Neural progenitor cell (in vitro differentiated cells): ENCODE results near the gene TGFBR2.

ENCODE experiments used
- EZH2 ChIP-seq: fragments of 200-600 bp; sonication (generic); IDR thresholded peaks from 2 replicates; pipeline ENCODE4 v1.6.1; 2017; ENCODE audit warnings: antibody characterized with exemption, mild to moderate bottlenecking, moderate library complexity
- EZH2phosphoT487 ChIP-seq: fragments of 200-600 bp; sonication (generic); IDR thresholded peaks from 2 replicates; pipeline ENCODE4 v1.6.1; 2017; ENCODE audit warnings: antibody characterized with exemption
- TF ChIP-seq, protein P1 (sequence below): fragments of 200-600 bp; sonication (generic); IDR thresholded peaks from 2 replicates; pipeline ENCODE4 v1.5.1; 2017; ENCODE audit warnings: antibody characterized with exemption, mild to moderate bottlenecking

DNA sequence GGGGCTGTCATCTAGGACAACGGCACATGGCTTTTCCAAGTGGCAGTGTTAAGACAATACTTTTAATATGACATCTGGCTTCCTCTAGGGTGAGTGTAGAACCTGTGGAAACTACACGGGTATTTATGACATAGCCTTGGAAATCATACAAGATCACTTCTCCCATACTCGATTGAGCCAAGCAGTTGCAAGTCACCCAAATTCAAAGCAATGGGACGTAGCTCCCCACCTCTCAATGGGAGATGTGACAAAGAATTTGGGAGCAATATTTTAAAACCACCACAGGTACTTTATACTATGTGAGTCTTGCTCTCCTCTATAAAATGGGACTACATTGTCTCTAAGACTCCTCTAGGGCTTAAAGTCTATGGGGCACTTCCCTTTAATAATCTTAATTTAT, 93.5 kb downstream of the TGFBR2 start:
- TF ChIP-seq, protein P1, sequence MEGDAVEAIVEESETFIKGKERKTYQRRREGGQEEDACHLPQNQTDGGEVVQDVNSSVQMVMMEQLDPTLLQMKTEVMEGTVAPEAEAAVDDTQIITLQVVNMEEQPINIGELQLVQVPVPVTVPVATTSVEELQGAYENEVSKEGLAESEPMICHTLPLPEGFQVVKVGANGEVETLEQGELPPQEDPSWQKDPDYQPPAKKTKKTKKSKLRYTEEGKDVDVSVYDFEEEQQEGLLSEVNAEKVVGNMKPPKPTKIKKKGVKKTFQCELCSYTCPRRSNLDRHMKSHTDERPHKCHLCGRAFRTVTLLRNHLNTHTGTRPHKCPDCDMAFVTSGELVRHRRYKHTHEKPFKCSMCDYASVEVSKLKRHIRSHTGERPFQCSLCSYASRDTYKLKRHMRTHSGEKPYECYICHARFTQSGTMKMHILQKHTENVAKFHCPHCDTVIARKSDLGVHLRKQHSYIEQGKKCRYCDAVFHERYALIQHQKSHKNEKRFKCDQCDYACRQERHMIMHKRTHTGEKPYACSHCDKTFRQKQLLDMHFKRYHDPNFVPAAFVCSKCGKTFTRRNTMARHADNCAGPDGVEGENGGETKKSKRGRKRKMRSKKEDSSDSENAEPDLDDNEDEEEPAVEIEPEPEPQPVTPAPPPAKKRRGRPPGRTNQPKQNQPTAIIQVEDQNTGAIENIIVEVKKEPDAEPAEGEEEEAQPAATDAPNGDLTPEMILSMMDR, result no peak
- TF ChIP-seq EZH2phosphoT487 (no peak), EZH2 (no peak)
